ENCODE data around the gene IFNA5.

The IFNA5 gene

GRCh38 chr9:21305213-21305612, at the start of gene IFNA5:
TSS of gene IFNA5 (minus strand) at chr9:21305313. CDS start at chr9:21305256, 57 bp downstream.
- no peak for DNase-seq

DNA sequence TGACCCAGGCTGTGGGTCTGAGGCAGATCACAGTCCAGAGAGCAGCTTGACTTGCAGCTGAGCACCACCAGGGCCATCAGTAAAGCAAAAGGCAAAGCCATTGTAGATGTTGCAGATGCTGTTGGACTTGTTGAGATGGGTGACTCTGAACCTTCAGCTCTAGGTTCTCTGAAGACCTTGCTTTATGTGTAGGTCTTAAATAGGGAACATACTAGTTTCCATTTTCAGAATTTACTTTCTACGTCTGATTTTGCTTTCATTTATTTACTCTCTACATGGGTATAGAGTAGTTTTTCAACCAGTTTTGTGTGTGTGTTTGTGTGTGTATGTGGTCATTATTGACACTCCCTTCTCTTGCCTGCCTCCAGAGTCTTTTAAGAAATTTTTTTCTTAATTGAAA, 45.7 kb upstream of the IFNA5 start, which contains the start of gene IFNA6:
Gene IFNA6, minus strand, starts transcription at position 101 of the 400 bp plus-strand sequence. Its CDS starts 0 bp downstream, at position 101.
- no peak for DNase-seq

DNA sequence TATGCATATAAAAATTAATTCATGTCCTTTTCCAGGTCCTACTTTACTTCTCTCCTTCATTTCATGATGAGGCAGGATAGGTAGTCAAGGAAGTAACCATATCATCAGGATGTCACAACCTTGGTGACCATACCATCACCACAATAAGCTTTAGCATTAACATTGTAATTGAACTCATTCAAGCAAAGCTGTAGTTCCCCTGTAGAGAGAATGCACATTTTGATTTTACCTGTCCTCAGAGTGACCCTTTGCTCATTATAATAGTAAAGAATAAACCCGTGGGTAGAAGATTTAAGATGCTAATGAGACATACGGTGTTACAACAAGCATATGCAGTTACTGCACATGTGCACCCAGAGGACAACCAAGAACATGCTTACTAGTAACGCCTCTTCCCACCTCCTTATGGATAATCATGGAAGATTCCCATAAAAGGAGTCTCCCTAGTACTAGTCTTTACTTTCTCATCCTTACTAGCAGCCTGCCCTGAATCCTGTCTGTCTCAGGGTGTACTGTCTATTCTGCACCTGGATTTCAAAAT, 43.4 kb upstream of the IFNA5 start:
- DNase-seq = no peak

- DNase-seq = no peak
These were observed 35.6 kb upstream of the IFNA5 start for GRCh38 chr9:21340735-21341134.

DNA sequence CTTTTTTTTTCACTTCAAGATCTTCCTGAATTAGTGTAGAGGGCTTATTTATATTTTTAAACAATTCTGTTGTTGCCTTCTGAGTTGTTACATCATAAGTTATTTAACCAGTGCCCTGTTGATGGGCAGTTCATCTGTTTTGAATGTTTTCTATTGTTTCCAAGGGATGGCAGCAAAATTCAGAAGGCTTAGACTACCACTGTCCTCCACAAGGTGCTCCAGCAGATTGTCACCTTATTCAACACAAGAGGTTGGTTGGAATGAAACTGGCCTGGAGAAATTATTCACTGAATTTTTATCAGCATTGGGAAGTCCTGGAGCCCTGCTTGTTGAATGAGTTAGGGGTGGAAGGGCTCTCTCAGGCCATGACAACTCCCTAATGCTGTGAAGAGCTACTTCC, 31.3 kb upstream of the IFNA5 start:
- no peak for DNase-seq

DNA sequence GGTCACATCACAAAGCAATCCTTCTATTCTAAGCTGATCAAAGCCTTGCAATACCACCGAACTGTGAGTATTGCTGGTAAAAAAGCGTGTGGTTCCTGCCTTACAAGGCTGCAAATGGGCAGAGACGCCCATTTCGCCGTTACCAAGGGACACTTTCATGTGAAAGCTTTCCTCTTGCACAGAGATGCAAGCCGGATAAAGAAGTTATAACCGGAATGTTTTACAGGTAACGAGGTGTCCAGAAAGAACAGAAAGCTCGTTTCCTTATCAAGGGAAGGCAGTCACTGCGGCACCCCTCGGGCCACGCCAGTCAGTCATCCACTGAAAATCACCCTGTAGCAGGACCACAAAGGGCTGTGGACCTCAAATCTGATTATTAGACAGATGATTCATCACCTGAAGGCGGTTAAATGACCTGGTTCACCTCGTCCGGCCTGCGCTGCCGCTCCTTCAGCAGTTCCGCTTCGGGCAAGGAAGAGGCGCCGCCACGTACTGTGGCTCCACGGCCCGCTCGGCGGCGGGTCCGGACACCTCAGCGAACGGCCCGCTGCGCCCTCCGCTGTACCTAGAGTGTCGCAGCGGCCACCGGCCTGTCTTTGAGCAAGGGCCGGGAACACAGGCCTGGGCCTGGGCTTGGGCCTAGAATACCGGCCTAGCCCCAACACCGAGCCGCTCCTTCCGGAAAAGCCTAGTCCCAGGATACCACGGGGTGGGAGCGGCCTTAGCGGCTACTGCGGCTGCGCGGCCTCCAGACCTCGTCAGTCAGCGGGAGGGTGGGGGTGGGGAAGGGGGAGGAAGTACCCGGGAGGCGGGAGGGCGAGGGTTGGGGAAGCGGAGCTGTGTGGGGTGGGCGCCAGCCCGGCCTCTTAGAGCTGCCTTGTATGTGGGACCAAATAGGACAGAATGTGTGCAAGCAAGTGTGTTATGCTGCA, 29.9 kb upstream of the IFNA5 start, which contains the start of gene KLHL9:
Gene KLHL9, minus strand, starts transcription at position 704 of the 932 bp plus-strand sequence. Its CDS starts 545 bp downstream, at position 159.
- peak; percentile 89 for DNase-seq

DNA sequence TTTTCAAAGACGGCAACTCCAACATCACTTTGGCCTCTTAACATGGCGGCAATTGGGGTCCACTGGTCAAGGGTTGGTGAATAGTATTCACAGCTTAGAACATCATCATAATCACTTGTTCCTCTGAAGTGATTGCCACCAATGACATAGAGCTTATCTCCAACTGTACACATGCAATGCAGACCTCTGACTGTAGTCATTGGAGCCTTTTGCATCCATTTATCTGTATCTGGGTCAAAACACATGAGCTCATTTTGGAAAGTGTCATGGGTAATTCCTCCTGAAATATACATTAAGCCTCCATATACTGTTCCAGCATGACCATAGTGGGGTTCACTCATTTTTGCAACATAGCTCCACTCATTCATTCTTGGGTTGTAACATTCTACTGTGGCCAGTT, 28.1 kb upstream of the IFNA5 start:
- no peak for DNase-seq

- DNase-seq = no peak
These were observed 26.7 kb upstream of the IFNA5 start for GRCh38 chr9:21331676-21332402.

DNA sequence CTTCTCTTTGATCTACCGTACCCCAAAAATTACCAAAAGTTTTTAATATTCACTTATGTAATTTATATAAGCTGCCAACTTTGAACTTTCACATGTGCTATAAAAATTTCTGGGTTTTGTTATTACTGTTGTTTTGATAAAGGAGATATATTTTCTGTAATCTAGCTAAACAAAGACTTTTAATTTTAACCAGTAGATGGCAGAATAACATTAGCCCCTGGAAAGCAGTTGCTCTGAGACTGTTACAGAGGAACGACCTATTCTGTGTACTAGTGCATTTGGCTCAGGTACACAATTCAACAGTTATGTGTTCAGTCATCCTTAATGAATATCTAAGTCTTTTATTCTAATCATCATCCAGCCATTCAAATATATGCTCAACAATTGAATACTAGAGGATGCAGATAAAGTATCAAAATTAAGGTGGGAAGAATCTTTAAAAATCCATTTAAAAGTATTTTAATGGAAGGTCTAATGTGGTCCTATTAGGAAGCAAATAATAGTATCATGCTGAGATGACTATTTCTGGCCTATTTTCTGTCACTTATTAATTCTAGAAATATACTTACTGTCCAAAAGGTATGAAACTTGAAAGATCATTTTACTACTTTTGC, 21.5 kb upstream of the IFNA5 start:
- no peak for DNase-seq

DNA sequence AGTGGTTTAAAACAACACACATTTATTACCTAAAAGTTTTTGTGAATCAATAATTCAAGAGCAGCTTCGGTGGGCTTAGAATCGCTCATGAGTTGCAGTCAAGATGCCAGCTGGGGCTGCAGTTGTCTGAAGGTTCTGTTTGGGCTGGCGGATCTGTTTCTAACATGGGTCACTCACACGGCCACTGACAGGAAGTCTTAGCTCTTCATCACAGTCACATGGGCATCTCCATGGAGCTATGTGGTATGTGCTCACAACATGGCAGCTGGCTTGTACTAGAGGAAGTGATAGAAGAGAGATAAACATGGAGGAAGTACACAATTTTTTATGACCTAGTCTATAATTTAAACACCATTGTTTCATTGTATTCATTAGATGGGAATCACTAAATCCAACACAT, 18.9 kb upstream of the IFNA5 start:
- no peak for DNase-seq

GRCh38 chr9:21322911-21323461, 17.9 kb upstream of the IFNA5 start:
- no peak for DNase-seq

GRCh38 chr9:21320465-21320864, 15.4 kb upstream of the IFNA5 start:
- no peak for DNase-seq

DNA sequence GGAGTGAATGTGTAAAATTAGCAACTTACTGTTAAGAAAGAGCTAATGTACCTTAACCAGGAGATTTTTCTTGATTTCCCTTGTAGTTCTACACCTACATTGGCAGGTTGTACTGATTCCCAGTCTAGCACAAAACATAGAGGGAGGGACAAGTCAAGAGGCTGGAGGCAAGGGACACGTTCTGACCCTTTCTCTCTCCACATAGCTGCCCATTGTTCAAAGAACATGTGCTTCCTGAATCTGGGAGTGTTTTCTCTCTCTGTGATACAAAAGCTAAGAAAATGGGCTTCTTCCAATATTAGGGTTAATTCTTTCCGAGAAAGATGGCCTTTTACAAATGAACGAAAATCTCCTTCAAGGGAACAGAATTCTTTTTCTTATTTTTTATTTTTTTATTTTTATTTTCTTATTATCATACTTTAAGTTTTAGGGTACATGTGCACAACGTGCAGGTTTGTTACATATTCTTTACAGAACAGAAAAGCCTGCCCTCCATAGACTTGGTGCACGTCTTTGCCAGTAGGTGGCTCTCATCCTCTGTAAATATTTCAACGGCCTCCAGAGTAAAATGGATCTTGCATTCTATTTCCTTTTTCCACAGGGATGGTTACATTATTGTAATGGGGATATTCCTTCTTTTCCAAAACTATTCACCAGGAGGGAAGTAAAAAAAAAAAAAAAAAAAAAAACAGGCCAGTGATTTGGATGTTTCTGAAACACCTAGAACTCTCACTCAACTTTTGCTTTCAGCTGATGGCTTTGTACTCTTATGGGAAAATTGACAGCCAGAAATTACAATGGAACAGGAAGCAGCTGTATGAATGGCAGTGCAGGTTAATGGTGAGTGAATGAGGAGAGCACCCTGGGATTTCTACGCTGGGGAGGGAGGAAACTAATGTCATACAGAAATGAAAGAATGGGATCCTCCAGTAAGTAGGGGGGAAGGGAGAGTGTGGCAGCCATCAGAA, 13.1 kb upstream of the IFNA5 start:
- peak; percentile 40 for DNase-seq

GRCh38 chr9:21316860-21317259, 11.7 kb upstream of the IFNA5 start:
- no peak for DNase-seq

GRCh38 chr9:21316032-21316842, 11.1 kb upstream of the IFNA5 start:
- no peak for DNase-seq

- DNase-seq = no peak
These were observed 9.0 kb upstream of the IFNA5 start for GRCh38 chr9:21314152-21314551.

DNA sequence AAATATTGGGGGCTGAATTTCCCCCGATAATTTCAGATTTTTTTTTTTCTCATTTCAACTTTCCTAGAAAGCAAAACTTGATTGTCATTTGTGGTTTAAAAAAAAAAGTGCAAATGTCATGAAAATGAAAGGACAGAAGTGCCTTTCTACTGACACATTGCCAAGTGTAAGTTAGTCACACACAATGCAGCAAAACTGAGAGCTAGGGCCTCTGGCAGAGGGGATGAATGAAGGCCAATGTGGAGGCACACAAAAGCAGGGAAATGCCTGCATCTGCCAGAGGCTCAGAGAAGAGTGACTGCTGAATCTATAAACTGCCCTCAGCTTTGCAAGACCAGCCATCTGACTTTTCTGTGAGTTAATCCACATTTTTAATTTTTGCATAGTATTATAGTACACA, 6.8 kb upstream of the IFNA5 start:
- DNase-seq = no peak

DNA sequence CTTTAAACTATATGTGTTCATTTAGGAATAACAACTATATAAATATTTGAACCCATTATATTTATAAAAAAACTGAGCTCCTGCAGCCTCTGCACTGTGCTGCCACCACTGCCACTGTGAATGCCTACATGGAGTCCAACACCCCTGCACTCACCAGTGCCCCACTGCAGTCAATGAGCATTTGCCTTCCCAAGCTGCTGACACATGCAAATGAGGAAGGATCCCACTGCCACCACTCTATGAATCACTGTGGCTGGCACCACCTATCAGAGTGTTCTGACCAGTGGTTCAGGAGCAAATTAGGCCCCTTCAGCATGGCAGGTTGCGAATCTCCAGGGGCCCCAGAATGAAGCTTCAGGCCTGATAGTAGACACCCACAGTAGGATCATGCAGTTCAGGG, 9.1 kb downstream of the IFNA5 start:
- DNase-seq = no peak

GRCh38 chr9:21294904-21295538, 10.1 kb downstream of the IFNA5 start:
- DNase-seq = no peak

GRCh38 chr9:21294364-21294774, 10.7 kb downstream of the IFNA5 start:
- DNase-seq = peak; percentile 4
